GM18868 (cell line): ENCODE measurements around the gene AHRR.

Source experiments
- ATAC-seq: cut with Tn5 transposase; IDR thresholded peaks from one replicate; pipeline ENCODE4 v1.9.1; 2021; ENCODE audit warnings: mild to moderate bottlenecking, moderate library complexity; ENCODE audit not compliant: unreplicated experiment

AHRR gene

GRCh38 chr5:453725-454481, 132.4 kb downstream of the AHRR start:
- no peak for ATAC-seq

- no peak for ATAC-seq
Measured at GRCh38 chr5:454936-455335, 133.4 kb downstream of the AHRR start.

- no peak for ATAC-seq
Measured at GRCh38 chr5:455806-456205, 134.3 kb downstream of the AHRR start.

- no peak for ATAC-seq
Measured at GRCh38 chr5:456351-457194, 135.1 kb downstream of the AHRR start.

- no peak for ATAC-seq
Measured at GRCh38 chr5:457195-457961, 135.9 kb downstream of the AHRR start.

- ATAC-seq: peak; percentile 79
Measured at GRCh38 chr5:458547-459353, 137.2 kb downstream of the AHRR start.

GRCh38 chr5:459562-460272, 138.2 kb downstream of the AHRR start:
- no peak for ATAC-seq

GRCh38 chr5:460273-460625, 138.7 kb downstream of the AHRR start:
- ATAC-seq: no peak

GRCh38 chr5:462051-462481, 140.6 kb downstream of the AHRR start:
- no peak for ATAC-seq

GRCh38 chr5:463301-463700, 141.8 kb downstream of the AHRR start:
- no peak for ATAC-seq

- ATAC-seq: no peak
Measured at GRCh38 chr5:463952-464351, 142.4 kb downstream of the AHRR start.

- ATAC-seq: no peak
Measured at GRCh38 chr5:464446-464842, 142.9 kb downstream of the AHRR start.

- ATAC-seq: no peak
Measured at GRCh38 chr5:464843-465590, 143.5 kb downstream of the AHRR start.

GRCh38 chr5:465591-466403, 144.3 kb downstream of the AHRR start:
- no peak for ATAC-seq

GRCh38 chr5:466661-467310, 145.3 kb downstream of the AHRR start:
- no peak for ATAC-seq

GRCh38 chr5:468401-468800, 146.9 kb downstream of the AHRR start:
- ATAC-seq: no peak

- no peak for ATAC-seq
Measured at GRCh38 chr5:469752-470483, 148.4 kb downstream of the AHRR start.
